ENCODE data around the gene PRRC2C. TPM values are rescaled to one million over a fixed set of nuclear protein-coding genes. Genes with fewer than 3 reads are reported as not detected.
A peak's percentile ranks its signal among the peaks of the same experiment; 100 is the strongest.
"Not testable (repeated sequence)": the region's sequence is repeated elsewhere in the genome, so short reads cannot be mapped to it uniquely, and the experiment has no call there.

PRRC2C gene
- total and polyA plus RNA-seq, 4 donors, result 13.6 to 41.9 (median 34.4) TPM

DNA sequence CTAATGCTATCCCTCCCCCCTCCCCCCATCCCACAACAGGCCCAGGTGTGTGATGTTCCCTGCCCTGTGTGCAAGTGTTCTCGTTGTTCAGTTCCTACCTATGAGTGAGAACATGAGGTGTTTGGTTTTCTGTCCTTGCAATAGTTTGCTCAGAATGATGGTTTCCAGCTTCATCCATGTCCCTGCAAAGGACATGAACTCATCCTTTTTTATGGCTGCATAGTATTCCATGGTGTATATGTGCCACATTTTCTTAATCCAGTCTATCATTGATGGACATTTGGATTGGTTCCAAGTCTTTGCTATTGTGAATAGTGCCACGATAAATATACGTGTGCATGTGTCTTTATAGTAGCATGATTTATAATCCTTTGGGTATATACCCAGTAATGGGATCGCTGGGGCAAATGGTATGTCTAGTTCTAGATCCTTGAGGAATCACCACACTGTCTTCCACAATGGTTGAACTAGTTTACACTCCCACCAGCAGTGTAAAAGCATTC lies 65.3 kb downstream of the PRRC2C start:
- WGBS, result 96% methylated on average over 4 of the region's 4 CpGs
- DNase-seq (ENCODE audit: low spot score); H3K27me3 ChIP-seq (ENCODE audit: control insufficient read depth in 4 of 4, insufficient read depth in 4 of 4, low read length in 3 of 4); H3K9me3 ChIP-seq (ENCODE audit: control insufficient read depth in 4 of 4, low read length in 3 of 4); H3K9ac ChIP-seq (ENCODE audit: low read depth in 1 of 2, low read length in 2 of 2); H3K4me1 ChIP-seq (ENCODE audit: control insufficient read depth in 4 of 4, insufficient read depth in 4 of 4, low read length in 3 of 4); H3K4me3 ChIP-seq (ENCODE audit: low read depth in 1 of 3, low read length in 3 of 3); H3K27ac ChIP-seq (ENCODE audit: low read depth in 1 of 2, low read length in 2 of 2): not testable (repeated sequence)
- H3K36me3 ChIP-seq (ENCODE audit: control insufficient read depth in 4 of 4, insufficient read depth in 3 of 4, low read depth in 1 of 4, low read length in 3 of 4), result peaks cover 2 to 33% (median 23%) of the 10 kb centered on the region in 4 donors

DNA sequence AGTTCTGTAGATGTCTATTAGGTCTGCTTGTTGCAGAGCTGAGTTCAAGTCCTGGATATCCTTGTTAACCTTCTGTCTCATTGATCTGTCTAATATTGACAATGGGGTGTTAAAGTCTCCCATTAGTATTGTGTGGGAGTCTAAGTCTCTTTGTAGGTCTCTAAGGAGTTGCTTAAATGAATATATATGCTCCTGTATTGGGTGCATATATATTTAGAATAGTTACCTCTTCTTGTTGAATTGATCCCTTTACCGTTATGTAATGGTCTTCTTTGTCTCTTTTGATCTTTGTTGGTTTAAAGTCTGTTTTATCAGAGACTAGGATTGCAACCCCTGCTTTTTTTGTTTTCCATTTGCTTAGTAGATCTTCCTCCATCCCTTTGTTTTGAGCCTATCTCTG lies 68.6 kb downstream of the PRRC2C start:
- not testable (repeated sequence) for H3K4me3 ChIP-seq (ENCODE audit: low read depth in 1 of 3, low read length in 3 of 3); H3K9ac ChIP-seq (ENCODE audit: low read depth in 1 of 2, low read length in 2 of 2); DNase-seq (ENCODE audit: low spot score); H3K9me3 ChIP-seq (ENCODE audit: control insufficient read depth in 4 of 4, low read length in 3 of 4); H3K27me3 ChIP-seq (ENCODE audit: control insufficient read depth in 4 of 4, insufficient read depth in 4 of 4, low read length in 3 of 4); H3K4me1 ChIP-seq (ENCODE audit: control insufficient read depth in 4 of 4, insufficient read depth in 4 of 4, low read length in 3 of 4); H3K27ac ChIP-seq (ENCODE audit: low read depth in 1 of 2, low read length in 2 of 2)
- H3K36me3 ChIP-seq (ENCODE audit: control insufficient read depth in 4 of 4, insufficient read depth in 3 of 4, low read depth in 1 of 4, low read length in 3 of 4), result peaks cover 7 to 45% (median 34%) of the 10 kb centered on the region in 4 donors
- WGBS, result 97% methylated on average over 1 of the region's 1 CpG

DNA sequence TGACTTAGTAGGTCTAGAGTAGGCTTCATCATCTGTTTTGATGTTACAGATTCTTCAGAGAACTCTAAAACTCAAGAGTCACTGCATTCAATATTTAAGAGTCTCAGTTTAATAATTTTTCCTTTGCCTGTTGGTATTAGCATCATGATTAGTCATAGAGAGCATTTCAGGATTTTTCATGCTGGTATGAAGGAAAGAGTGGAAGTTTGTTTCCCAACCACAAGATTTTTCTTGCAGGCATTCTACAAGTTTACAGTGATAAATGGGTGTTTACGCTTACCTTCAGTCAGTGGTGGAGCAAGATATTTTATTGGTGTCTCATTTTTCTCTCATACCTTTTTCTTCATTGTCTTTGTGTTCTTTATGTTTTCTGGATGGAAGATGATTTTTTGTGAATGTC lies 78.3 kb downstream of the PRRC2C start:
- WGBS, result 100% methylated on average over 1 of the region's 1 CpG

DNA sequence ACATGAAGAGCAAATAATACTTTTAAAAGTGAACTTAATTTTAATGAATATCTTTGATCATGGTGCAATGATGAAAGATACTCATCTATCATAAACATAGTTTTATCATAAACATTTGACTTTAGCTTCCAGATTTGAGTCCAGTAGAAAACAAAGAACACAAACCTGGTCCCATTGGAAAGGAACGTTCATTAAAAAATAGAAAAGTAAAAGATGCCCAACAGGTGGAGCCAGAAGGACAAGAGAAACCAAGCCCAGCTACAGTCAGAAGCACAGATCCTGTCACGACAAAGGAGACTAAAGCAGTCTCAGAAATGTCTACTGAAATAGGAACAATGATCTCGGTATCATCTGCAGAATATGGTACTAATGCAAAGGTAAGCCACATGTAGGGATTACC lies 81.1 kb downstream of the PRRC2C start:
- Histone ChIP-seq H3K4me1 (ENCODE audit: control insufficient read depth in 4 of 4, insufficient read depth in 4 of 4, low read length in 3 of 4) (no peaks in the 10 kb centered on the region), H3K9ac (ENCODE audit: low read depth in 1 of 2, low read length in 2 of 2) (no peak overlapping the region), H3K4me3 (ENCODE audit: low read depth in 1 of 3, low read length in 3 of 3) (no peak overlapping the region), H3K27me3 (ENCODE audit: control insufficient read depth in 4 of 4, insufficient read depth in 4 of 4, low read length in 3 of 4) (no peaks in the 10 kb centered on the region), H3K9me3 (ENCODE audit: control insufficient read depth in 4 of 4, low read length in 3 of 4) (no peaks in the 10 kb centered on the region), H3K36me3 (ENCODE audit: control insufficient read depth in 4 of 4, insufficient read depth in 3 of 4, low read depth in 1 of 4, low read length in 3 of 4) (peaks cover 0 to 54% (median 50%) of the 10 kb centered on the region in 4 donors), H3K27ac (ENCODE audit: low read depth in 1 of 2, low read length in 2 of 2) (no peak overlapping the region)
- 72% methylated on average over 3 of the region's 3 CpGs for WGBS
- no peak for DNase-seq (ENCODE audit: low spot score)
- TF ChIP-seq RAD21 (IDR thresholded peaks at IDR 0.05) (peak; percentile 44 to 54), YY1 (IDR thresholded peaks at IDR 0.05) (no peak)

More for the DNA sequence above, 78.3 kb downstream of the PRRC2C start:
- Histone ChIP-seq H3K9me3 (ENCODE audit: control insufficient read depth in 4 of 4, low read length in 3 of 4) (no peaks in the 10 kb centered on the region), H3K9ac (ENCODE audit: low read depth in 1 of 2, low read length in 2 of 2) (no peak overlapping the region), H3K4me3 (ENCODE audit: low read depth in 1 of 3, low read length in 3 of 3) (no peak overlapping the region), H3K27ac (ENCODE audit: low read depth in 1 of 2, low read length in 2 of 2) (no peak overlapping the region), H3K4me1 (ENCODE audit: control insufficient read depth in 4 of 4, insufficient read depth in 4 of 4, low read length in 3 of 4) (no peaks in the 10 kb centered on the region), H3K27me3 (ENCODE audit: control insufficient read depth in 4 of 4, insufficient read depth in 4 of 4, low read length in 3 of 4) (no peaks in the 10 kb centered on the region), H3K36me3 (ENCODE audit: control insufficient read depth in 4 of 4, insufficient read depth in 3 of 4, low read depth in 1 of 4, low read length in 3 of 4) (peaks cover 2 to 66% (median 58%) of the 10 kb centered on the region in 4 donors)
- DNase-seq (ENCODE audit: low spot score), result no peak
- no peak for TF ChIP-seq JUND (IDR thresholded peaks at IDR 0.05)
- TF ChIP-seq RAD21 (IDR thresholded peaks at IDR 0.05), result no peak
- TF ChIP-seq EGR1 (IDR thresholded peaks at IDR 0.05; ENCODE audit: low read depth in 2 of 2), result no peak
- TF ChIP-seq, protein P1, sequence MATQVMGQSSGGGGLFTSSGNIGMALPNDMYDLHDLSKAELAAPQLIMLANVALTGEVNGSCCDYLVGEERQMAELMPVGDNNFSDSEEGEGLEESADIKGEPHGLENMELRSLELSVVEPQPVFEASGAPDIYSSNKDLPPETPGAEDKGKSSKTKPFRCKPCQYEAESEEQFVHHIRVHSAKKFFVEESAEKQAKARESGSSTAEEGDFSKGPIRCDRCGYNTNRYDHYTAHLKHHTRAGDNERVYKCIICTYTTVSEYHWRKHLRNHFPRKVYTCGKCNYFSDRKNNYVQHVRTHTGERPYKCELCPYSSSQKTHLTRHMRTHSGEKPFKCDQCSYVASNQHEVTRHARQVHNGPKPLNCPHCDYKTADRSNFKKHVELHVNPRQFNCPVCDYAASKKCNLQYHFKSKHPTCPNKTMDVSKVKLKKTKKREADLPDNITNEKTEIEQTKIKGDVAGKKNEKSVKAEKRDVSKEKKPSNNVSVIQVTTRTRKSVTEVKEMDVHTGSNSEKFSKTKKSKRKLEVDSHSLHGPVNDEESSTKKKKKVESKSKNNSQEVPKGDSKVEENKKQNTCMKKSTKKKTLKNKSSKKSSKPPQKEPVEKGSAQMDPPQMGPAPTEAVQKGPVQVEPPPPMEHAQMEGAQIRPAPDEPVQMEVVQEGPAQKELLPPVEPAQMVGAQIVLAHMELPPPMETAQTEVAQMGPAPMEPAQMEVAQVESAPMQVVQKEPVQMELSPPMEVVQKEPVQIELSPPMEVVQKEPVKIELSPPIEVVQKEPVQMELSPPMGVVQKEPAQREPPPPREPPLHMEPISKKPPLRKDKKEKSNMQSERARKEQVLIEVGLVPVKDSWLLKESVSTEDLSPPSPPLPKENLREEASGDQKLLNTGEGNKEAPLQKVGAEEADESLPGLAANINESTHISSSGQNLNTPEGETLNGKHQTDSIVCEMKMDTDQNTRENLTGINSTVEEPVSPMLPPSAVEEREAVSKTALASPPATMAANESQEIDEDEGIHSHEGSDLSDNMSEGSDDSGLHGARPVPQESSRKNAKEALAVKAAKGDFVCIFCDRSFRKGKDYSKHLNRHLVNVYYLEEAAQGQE (IDR thresholded peaks at IDR 0.05), result no peak

Data from liver (tissue), 9 donors.